IPS-NIHi11 (cell line): ENCODE data around the gene PRSS3.
"Not testable (repeated sequence)": the region's sequence is repeated elsewhere in the genome, so short reads cannot be mapped to it uniquely, and the experiment has no call there.

Source experiments
- DNase-seq: peaks from one replicate; pipeline ENCODE4 v3.0.0; 2012; ENCODE audit warnings: mixed read lengths, low spot score

Gene PRSS3

DNA sequence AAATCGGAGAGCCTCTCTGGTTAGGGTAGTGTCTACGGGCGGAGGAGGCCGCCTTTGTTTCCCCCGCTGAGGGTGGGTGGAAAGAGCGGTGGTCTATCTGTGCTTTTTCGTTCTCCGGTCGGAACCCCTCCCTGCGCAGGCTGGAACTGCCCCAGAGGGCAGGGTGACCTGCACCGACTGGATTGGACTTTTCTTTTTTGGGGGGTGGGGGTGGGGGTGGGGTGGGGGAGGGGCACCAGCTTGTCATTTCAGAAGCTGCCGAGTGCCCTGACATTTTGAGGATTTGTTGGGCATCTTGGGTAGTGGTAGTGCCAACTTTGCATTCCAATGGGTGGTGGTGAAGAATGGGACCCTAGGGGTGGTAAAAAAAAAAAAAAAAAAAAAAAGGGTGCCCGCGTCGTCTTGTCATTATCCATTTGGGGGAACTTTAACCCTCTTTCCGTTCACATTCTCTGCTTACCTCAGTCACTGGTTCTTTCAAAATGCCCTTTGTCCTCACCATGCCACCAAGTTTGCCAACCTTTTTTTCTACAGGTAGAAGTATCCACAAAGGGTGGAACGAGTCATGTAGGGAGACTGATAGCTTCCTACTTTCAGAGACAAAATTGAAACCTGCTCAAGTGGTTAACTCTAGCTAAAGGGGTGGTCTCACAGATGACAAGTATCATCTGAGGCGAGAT, 22.9 kb downstream of the PRSS3 start:
- no peak for DNase-seq

DNA sequence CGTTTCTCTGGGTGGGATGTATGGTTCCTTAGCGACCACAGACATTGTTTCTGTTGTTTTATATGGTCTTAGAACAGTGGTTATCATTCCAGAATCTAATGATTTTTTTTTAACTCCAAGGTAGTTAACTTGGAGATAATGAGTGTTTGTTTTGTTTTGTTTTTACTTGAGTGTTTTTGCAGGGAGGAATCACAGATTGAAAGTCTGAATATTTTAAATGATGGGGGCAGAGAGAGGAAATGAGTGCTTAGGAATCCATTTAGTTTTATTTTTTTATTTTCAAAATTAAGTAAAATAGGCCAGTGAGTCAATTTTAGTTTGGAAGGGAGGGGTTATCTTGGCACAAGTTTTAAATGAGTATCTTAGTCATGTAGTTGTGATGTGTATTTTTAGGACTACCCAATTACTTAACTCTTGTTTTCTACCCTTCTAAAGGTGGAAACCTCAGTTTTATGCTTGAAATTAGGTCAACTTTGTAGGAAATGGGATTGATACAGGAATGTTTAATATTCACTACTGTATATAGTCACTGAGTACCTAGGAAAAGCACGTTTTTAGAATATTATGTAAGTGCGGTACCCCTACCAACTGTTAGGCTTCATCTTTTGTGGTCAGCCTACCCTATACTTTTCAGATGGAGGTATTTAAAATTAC, 23.6 kb downstream of the PRSS3 start:
- no peak for DNase-seq

DNA sequence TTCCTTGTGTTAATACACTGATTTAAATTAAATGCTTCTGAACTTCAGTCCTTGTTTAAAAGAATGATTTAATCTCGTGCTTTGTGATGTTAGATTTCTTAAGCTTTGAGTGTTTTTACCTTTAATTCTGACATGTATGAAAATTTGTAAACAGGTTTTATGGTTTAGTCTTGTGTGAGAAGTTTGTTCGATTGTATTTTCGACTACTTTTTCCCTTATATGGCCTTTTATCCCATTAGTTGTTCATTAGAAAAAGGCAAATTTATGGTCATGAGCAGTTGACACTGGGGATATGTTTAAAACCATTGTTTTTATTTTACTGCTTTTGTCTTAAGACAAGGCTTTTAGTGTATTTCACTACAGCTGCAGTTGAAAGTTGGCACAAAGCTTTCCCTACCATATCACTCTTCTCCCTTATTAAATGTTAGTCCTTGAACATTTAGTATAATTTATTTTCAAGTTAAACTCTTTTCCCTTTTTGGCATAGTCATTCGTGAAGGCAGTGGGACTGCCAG, 24.9 kb downstream of the PRSS3 start:
- DNase-seq: no peak

DNA sequence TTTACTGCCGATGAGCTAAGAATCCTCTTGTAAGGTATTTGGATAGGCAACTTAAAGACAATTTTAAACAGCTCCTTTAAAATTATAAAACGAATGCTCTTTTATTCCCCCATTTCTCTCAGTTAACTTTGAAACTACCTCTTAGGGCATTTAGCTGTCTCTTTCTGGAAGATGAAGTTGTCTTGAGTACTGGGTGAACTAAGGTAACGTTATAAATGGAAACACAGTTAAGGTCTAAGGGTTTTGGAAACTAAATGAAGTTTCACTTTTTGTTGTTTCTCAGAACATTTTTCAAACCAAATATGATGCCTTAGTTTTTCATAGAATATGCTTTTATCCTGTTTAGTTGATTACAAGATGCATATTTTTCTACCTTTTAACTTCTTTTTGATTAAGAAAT, 28.4 kb downstream of the PRSS3 start:
- DNase-seq: no peak

DNA sequence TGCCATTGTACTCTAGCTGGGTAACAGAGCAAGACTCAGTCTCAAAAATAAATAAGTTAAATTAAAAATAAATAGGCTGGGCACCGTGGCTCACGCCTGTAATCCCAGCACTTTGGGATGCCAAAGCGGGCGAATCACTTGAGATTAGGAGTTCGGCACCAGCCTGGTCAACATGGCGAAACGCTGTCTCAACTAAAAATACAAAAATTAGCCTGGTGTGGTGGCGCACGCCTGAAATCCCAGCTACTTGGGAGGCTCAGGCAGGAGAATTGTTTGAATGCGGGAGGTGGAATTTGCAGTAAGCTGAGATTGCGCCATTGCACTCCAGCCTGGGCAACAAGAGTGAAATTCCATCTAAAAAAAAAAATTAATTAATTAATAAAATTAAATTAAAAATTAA, 31.9 kb downstream of the PRSS3 start:
- not testable (repeated sequence) for DNase-seq

DNA sequence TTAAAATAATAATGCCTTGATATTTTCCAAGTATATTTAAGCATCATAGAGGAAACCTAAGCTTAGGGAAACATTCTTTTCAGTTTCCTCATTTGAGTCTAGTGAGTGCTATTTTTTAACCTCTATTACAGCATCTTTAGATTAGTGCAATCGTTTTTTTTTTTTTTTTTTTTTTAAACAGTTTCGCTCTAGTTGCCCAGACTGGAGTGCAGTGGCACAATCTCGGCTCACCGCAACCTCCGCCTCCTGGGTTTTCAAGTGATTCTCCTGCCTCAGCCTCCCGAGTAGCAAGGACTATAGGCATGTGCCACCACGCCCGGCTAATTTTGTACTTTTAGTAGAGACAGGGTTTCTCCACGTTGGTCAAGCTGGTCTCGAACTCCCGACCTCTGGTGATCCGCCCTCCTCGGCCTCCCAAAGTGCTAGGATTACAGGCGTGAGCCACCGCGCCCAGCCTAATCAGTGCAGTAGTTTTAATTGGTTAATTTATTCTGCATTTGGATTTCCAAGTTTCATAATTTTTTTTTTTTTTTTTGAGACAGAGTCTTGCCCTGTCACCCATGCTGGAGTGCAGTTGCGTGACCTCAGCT, 34.4 kb downstream of the PRSS3 start:
- DNase-seq: not testable (repeated sequence)

DNA sequence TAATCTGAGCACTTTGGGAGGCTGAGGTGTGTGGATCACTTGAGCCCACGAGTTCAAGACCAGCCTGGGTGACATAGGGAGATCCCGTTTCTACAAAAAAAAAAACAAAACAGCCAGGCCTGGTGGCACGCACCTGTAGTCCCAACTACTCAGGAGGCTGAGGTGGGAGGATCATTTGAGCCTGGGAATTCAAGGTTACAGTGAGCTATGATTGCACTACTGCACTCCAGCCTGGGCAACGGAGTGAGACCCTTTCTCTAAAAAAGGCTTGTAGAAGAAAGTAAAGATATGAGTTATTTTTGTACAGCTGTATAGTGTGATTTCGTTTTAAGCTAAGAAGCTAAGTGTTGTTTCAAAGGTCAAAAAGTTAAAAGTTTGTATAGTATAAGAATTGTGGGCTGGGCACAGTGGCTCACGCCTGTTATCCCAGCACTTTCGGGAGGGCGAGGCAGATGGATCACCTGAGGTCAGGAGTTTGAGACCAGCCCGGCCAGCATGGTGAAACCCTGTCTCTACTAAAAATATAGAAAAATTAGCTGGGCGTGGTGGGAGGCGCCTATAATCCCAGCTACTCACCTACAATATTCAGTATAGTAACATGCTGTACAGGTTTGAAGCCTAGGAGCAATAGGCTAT, 40.4 kb downstream of the PRSS3 start:
- no peak for DNase-seq

DNA sequence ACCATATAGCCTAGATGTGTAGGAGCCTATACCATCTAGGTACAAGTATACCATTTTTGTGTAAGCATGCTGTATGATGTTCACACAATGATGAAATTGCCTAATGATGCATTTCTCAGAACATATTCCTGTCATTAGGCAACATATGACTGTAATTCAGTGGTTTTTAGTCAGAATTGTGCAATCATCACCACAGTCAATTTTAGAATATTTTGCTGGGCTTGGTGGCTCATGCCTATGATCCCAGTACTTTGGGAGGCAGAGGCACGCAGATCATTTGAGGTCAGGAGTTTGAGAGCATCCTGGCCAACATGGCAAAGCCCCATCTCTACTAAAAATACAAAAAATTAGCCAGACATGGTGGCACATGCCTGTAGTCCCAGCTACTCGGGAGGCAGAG, 40.9 kb downstream of the PRSS3 start:
- not testable (repeated sequence) for DNase-seq

DNA sequence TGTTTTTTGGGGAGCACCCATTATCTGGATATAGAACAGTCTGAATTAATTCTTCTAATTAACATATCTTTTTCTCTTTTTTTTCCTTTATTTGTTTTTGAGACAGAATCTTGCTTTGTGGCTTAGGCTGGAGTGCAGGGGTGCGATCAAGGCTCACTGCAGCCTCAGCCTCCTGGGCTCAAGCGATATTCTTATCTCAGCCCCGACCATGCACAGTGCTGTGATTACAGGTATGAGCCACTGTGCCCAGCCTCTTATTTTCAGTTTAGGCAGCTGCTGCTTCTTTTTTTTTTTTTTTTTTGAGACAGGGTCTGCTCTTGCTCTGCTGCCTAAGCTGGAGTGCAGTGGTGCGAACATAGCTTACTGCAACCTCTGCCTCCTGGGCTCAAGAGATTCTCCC, 41.8 kb downstream of the PRSS3 start:
- no peak for DNase-seq

DNA sequence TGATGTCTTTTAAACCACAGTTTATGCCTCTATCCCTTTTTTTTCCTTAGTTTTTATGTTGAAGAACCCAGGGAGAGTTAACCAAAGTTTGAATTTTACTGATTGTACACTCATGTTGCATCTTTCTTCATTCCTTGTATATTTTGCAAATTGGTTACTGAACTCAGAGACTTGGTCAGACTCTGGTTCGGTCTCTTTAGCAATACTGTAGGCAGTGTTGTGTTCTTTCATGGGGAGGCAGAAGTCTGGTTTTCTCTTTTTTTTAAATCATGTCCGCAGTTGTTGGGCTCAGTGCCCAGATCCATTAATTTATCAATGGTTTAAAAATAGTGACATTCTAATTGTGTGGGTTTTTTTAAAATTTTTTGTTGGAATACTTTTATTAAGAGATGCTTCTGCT, 45.0 kb downstream of the PRSS3 start:
- no peak for DNase-seq

DNA sequence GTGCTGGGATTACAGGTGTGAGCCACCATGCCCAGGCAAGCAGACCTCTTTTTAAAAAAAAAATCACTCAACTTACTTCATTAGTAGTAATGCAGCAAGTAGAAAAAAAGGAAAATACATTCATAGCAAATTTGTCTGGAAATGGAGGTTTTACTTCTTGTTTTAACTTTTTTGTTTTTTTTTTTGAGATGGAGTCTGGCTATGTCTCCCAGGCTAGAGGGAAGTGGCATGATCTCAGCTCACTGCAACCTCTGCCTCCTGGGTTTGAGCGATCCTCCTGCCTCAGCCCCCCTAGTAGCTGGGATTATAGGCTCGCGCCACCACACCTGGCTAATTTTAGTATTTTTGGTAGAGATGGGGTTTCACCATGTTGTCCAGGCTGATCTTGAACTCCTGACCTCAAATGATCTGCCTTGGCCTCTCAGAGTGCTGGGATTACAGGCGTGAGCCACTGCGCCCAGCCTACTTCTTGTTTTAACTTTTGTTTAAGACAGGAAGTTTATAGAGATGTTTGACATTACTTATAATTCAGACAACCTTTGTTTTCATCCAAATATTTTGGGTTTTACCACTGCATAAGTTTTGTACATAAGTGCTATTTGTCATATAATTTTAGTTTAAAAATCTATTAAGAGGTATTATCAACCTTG, 48.1 kb downstream of the PRSS3 start:
- no peak for DNase-seq

DNA sequence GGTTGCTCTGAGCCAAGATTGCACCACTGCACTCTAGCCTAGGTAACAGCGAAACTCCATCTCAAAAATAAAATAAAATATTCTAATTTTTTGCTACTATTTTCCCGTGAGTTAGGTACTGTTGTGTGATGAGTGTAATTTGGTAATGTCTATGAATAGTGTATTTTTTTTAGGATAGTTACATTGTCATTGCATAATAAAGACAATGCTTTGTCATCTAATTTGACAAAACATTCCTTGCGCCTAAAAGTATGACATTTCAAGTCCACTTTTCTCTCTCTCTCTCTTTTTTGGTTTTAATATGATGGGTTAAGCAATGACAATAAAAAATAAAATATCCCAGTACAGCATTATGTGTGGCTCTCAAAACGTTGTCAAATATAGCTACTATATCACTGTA, 50.9 kb downstream of the PRSS3 start:
- DNase-seq: no peak

DNA sequence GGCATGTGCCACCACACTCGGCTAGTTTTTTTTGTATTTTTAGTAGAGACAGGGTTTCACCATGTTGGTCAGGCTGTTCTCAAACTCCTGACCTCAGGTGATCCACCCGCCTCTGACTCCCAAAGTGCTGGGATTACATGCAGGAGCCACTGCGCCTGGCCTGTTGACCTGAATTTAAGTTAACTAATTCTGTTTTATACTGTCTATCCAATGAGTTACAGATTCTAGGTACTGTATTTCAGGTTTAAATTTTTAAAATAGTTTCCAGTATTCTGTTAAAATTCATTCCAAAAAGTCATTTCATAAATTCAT, 52.5 kb downstream of the PRSS3 start:
- DNase-seq: not testable (repeated sequence)
